ENCODE measurements around the gene ZSWIM8.
"Not testable (repeated sequence)": the region's sequence is repeated elsewhere in the genome, so short reads cannot be mapped to it uniquely, and the experiment has no call there.

Gene ZSWIM8

GRCh38 chr10:73785211-73785720 lies at the start of gene ZSWIM8:
Gene ZSWIM8, plus strand, starts transcription at chr10:73785606. Its CDS starts 273 bp downstream, at chr10:73785879.
- DNase-seq (ENCODE audit: low read depth in 1 of 2, low spot score in 1 of 2) = peak; percentile 73 to 80

- DNase-seq (ENCODE audit: low read depth in 1 of 2, low spot score in 1 of 2) = not testable (repeated sequence)
These were observed 44.7 kb upstream of the ZSWIM8 start for GRCh38 chr10:73740501-73741254.

GRCh38 chr10:73742454-73742734 lies 43.0 kb upstream of the ZSWIM8 start:
- DNase-seq (ENCODE audit: low read depth in 1 of 2, low spot score in 1 of 2) = no peak

GRCh38 chr10:73743327-73743904 lies 42.0 kb upstream of the ZSWIM8 start:
- no peak for DNase-seq (ENCODE audit: low read depth in 1 of 2, low spot score in 1 of 2)

GRCh38 chr10:73743905-73744663 lies 41.3 kb upstream of the ZSWIM8 start, which contains the start of gene SEC24C:
Gene SEC24C, plus strand, starts transcription at chr10:73744372. Its CDS starts 2,461 bp downstream, at chr10:73746833.
- DNase-seq (ENCODE audit: low read depth in 1 of 2, low spot score in 1 of 2) = peak; percentile 87 to 94

- DNase-seq (ENCODE audit: low read depth in 1 of 2, low spot score in 1 of 2) = peak; percentile 27 to 45
These were observed 40.8 kb upstream of the ZSWIM8 start for GRCh38 chr10:73744664-73744975.

GRCh38 chr10:73746721-73747120 lies 38.7 kb upstream of the ZSWIM8 start:
- DNase-seq (ENCODE audit: low read depth in 1 of 2, low spot score in 1 of 2) = no peak

- DNase-seq (ENCODE audit: low read depth in 1 of 2, low spot score in 1 of 2) = no peak
These were observed 34.6 kb upstream of the ZSWIM8 start for GRCh38 chr10:73750819-73751218.

- no peak for DNase-seq (ENCODE audit: low read depth in 1 of 2, low spot score in 1 of 2)
These were observed 29.2 kb upstream of the ZSWIM8 start for GRCh38 chr10:73756183-73756582.

GRCh38 chr10:73758704-73759511 lies 26.5 kb upstream of the ZSWIM8 start:
- DNase-seq (ENCODE audit: low read depth in 1 of 2, low spot score in 1 of 2) = no peak

GRCh38 chr10:73759512-73760115 lies 25.8 kb upstream of the ZSWIM8 start:
- no peak for DNase-seq (ENCODE audit: low read depth in 1 of 2, low spot score in 1 of 2)

- no peak for DNase-seq (ENCODE audit: low read depth in 1 of 2, low spot score in 1 of 2)
These were observed 23.6 kb upstream of the ZSWIM8 start for GRCh38 chr10:73761781-73762180.

- no peak for DNase-seq (ENCODE audit: low read depth in 1 of 2, low spot score in 1 of 2)
These were observed 22.5 kb upstream of the ZSWIM8 start for GRCh38 chr10:73762915-73763314.

- DNase-seq (ENCODE audit: low read depth in 1 of 2, low spot score in 1 of 2) = no peak
These were observed 22.1 kb upstream of the ZSWIM8 start for GRCh38 chr10:73763343-73763742.

- no peak for DNase-seq (ENCODE audit: low read depth in 1 of 2, low spot score in 1 of 2)
These were observed 20.3 kb upstream of the ZSWIM8 start for GRCh38 chr10:73765066-73765465.

- DNase-seq (ENCODE audit: low read depth in 1 of 2, low spot score in 1 of 2) = peak; percentile 25
These were observed 16.5 kb upstream of the ZSWIM8 start for GRCh38 chr10:73768881-73769280.

GRCh38 chr10:73769396-73769795 lies 16.0 kb upstream of the ZSWIM8 start:
- DNase-seq (ENCODE audit: low read depth in 1 of 2, low spot score in 1 of 2) = no peak

GRCh38 chr10:73771722-73772280 lies 13.6 kb upstream of the ZSWIM8 start:
- peak; percentile 52 to 55 for DNase-seq (ENCODE audit: low read depth in 1 of 2, low spot score in 1 of 2)

GRCh38 chr10:73772281-73773151 lies 12.9 kb upstream of the ZSWIM8 start:
- DNase-seq (ENCODE audit: low read depth in 1 of 2, low spot score in 1 of 2) = peak; percentile 56 to 62
